Measurements from ENCODE around the gene RABGEF1.
"Not testable (repeated sequence)": the region's sequence is repeated elsewhere in the genome, so short reads cannot be mapped to it uniquely, and the experiment has no call there.

RABGEF1 gene

DNA sequence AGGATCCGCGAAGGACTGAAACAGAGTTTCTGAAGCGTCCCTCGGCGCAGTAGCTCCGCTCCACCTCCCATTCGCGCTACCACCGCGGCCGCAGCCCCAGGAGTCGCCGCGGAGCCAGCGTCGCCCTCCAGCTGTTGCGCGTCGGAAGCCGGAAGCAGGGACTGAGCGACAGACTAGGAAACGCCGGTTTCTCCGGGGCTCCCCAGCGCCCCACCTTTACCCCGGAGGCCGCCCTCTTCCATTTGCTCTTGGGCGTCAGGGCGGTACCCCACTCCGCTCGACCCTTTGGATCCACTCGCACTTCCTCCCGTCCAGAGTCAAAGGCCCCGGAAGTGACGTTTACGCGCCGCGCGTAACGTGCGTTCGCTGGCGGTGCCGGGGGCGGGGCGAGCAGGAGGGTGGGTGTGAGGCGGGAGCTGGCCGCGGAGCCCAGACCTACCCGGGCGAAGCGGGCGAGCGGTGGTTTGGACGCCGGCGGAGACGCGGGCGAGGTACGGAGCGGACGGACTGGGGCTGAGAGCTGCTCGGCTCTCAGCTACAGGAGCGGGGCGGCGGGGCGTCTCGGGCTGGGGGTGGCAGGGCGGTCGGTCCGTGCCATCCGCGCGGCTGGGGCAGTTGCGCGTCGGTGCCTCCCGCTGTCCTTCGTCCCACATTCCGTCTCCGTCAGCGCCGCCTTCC, at the start of gene RABGEF1:
RABGEF1 (plus strand) TSS at position 432 of the 678 bp plus-strand sequence. CDS start 31,167 bp downstream, outside the sequence.
- DNase-seq, result peak; percentile 75 to 99 (median 94)

DNA sequence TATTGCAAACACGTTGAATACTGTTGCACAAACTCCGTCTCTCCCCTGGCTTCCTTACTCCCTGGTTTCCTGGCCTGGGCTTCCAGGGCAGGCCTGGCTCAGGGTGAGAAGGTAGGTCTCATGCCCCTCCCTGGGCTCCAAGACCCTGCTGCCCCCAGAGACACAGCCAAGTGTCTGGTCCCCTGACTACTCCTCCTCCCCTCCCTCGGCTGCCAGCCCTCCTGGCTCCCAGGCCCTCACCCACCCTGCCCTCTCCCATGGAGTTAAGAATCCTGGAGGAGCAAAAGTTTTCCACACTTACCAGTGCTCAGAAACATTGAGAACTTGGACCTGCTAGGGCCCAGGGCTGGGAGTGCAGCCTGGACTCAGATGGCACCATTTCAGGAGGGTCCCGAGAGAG, 47.2 kb upstream of the RABGEF1 start:
- no peak for DNase-seq

DNA sequence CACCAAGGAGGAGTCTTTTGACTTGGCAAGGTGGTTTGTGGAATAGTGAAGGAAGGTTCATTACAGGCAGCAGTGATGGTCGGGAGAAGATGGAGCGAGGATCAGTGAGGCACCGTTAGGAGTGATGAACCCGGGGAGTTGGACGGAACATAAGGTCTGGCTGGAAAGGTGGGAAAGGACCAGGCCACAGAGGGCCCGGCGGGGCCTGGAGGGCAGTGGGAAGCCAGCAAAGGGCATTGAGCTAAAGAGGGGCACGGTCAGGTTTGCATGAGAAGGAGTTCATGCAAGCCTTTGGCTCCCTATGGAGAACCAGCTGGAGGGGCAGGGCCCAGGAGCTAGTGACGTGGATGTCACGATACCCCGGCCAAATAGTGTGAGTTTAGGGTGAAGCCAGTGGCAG, 46.2 kb upstream of the RABGEF1 start:
- no peak for DNase-seq

DNA sequence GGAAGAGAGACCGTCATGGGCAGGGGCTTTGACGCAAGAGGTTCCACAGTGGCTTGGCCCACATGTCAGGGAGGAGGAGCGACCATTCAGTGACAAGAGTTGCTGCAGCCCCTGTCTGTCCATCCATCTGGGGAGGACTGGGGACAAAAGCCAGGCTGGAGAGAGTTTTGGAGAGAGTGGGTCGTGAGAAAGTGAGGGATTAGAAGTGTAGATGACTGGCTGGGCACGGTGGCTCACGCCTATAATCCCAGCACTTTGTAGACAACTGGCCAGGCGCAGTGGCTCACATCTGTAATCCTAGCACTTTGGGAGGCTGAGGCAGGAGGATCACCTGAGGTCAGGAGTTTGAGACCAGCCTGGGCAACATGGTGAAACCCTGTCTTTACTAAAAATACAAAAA, 45.1 kb upstream of the RABGEF1 start:
- not testable (repeated sequence) for DNase-seq

DNA sequence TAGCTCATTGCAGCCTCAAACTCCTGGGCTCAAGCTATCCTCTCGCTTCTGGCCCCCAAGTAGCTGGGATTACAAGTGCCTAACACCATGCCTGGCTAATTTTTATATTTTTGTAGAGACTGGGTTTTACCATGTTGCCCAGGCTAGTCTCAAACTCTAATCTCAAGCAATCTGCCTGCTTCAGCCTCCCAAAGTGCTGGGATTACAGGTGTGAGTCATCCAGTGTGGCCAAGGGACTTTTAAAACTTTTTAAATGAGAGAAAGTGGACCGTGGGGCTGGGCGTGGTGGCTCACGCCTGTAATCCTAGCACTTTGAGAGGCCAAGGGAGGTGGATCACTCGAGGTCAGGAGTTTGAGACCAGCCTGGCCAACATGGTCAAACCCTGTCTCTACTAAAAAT, 44.4 kb upstream of the RABGEF1 start:
- DNase-seq, result not testable (repeated sequence)

DNA sequence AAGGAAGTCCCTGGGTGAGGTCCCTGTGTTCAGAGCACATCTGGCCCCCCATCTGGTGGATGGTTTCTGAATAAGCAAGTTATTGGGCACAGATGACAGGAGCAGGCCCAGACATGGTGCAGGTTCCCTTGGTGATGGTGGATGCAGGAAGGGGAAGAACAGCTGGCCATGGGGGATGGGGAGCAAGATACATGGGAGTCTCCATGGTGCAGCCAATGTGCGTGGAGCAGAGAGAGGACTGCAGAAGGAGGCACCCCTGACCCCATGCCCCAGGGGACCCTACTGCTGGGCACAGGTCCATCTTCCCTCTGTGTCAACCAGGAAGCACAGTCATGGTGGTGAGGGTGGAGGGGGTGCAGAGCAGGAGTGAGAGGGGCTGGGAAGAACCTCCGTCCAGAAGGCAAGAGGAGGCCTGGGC, 43.8 kb upstream of the RABGEF1 start:
- DNase-seq, result no peak

DNA sequence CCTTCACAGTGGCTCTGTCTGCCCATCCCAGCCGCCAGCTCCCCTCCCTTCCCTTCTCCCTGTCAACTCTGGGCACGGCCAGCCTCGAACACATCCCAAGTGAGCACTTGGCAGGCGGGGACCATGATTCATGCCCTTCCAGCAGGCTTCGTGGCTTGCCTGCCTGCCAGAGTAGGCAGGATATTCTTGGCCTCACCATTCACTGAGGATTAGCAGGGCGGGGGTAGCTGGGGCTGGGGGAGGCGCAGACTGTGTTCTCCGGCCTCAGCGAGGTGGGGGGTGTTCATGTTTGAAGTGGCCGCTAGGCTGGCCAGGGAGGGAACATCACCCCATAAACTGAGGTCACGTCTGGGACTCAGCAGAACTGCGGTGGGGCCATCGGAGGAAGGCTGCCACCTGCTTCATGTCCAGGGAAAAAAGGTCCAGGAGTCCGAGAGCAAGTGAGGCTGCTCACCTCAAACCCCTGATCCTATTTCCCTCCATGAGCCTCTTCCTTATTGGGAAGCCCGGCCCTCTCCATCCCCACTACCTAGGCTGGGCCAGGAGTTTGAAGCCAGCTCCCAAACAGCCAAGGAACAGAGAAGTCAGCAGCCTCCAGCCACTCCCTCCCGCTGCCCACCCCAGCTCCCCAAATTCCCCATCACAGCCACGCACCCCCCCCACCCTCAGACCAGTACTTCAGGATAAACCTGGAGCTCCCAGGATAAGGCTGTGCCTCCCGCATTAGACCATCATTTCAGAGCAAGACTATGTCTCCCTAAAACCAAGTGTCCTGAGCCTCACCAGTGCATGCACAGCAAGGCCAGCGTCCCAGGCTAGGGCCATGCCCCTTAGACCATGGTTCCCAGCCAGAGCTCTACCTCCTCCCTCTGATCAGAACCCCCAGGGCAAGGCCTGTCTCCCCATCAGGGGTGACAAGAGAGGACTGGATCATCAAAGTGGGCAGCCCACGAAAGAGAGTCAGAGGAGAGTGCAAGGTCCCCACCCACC, 42.8 kb upstream of the RABGEF1 start:
- peak in 55 of 58 donors; percentile 16 to 86 (median 70) for DNase-seq

DNA sequence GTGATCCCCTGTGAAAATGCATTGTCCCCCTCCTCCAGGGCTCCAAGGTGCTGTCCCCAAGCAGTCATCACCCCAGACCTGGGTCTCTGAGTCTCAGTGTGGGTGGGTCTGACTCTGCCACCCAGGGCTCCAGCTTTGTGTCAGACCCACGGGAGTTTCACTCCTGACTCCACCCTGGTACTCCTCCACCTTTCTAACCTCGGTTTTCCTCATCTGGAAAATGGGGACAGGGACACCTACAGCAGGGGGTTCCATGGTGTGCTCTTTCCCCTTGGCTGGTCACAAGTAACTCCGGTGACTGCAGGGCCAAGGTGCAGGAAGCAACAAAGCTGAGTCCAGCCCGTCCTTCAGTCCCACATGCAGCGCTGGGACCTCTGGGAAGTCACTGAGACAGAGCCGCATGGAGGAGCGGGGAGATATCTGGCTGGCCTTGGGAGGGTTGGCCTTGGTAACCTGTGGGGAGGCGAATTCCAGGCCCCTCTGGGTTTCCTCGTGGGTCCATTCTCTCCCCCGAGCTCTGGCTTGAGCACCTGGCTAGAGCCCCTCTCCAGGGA, 41.8 kb upstream of the RABGEF1 start:
- DNase-seq, result no peak

DNA sequence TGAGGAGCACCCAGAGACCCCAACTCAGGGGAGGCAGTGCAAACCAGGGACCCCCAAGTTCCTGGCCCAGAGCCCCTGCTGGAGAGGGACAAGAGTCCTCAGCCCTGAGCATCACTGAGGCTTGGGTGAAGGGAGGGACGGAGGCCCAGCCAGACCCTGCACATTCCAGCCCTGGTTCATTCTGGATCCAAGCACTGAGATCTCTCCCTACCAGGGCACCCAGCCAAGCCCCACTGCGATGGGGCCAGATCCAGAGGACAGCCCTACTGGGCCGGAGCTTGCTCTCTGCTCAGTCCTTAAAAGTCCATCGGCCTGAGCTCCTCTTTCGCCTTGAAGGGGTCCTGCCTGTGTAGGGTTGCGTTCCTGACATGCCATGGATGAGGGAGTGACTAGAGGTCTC, 40.5 kb upstream of the RABGEF1 start:
- DNase-seq, result peak in 25 of 58 donors; percentile 5 to 53 (median 24)

DNA sequence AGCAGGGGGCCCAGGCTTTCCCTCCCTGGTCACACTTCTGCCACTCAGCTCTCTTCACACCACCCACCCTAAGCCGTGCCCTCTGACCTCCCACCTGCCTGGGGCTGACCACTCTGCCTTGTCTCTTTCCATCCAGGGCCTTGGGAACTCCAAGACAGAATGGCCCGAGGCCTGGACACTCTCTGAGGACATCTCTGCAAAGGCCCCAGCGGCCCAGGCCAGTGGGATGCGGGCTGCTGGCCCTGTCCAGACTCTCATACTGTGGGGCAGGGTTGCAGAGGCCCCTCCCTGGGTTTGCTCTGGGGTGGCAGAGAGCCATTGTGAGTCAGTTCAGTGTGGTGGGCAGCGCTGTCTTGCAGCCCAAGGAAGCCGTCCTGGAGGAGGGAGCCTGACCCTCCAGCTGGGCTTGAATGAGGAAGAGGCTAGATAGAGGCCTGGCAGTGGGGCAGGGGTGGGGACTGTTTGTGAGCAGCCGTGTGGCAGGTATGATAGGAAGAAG, 39.9 kb upstream of the RABGEF1 start:
- DNase-seq, result no peak

DNA sequence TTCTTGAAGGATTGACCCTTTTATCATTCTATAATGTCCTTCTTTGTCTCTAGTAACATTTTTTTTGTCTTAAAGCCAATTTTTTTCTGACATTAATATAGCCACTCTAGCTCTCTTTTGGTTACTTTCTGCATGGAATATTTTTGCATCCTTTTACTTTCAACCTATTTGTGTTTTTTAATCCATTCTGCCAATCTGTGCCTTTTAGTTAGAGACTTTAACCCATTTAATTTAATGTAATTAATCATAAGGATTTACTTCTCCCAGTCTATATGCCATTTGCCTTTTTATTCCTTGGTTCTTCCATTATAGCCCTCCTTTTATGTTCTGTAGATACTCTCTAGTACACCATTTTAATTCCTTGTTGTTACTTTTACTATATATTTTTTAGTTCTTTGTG, 32.7 kb upstream of the RABGEF1 start:
- DNase-seq, result no peak

DNA sequence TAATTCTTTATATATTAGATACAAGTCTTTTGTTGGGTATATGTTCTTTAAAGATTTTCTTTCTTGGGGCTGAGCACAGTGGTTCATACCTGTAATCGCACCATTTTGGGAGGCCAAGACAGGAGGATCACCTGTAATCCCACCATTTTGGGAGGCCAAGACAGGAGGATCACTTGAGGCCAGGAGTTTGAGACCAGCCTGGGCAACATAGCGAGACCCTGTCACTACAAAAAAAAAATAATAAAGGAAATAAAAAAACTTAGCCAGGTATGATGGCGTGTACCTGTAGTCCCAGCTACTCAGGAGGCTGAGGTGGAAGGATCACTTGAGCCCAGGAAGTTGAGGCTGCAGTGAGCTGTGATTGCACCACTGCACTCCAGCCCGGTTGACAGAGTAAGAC, 29.8 kb upstream of the RABGEF1 start:
- DNase-seq, result not testable (repeated sequence)

DNA sequence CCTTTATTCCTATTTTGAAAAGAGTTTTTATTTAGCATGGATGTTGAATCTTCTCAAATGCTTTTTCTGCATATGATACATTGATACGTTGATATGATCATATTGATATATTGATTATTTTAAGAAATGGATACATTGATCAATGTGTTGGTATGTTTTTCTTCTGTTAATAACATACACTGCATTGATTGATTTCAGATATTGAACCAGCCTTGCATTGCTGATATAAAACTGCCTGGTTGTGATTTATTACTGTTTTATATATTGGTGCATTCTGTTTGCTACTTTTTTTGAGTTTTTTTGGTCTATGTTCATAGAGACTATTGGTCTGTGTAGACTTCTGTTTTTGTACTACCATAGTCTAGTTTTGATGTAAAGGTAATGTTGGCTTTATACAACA, 26.8 kb upstream of the RABGEF1 start:
- DNase-seq, result no peak

DNA sequence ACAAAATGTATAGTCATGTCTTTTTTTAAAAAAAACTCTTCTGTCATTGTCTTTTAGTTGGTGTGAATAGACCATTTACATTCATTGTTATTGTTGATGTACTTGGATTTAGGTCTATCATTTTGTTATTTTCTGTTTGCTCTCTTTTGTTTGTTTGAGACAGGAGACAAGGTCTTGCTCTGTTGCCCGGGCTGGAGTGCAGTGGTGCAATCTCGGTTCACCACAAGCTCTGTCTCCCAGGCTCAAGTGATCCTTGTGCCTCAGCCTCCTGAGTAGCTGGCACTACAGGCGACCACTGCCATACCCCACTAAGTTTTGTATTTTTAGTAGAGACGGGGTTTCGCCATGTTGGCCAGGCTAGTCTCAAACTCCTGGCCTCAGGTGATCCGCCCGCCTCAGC, 23.9 kb upstream of the RABGEF1 start:
- not testable (repeated sequence) for DNase-seq

DNA sequence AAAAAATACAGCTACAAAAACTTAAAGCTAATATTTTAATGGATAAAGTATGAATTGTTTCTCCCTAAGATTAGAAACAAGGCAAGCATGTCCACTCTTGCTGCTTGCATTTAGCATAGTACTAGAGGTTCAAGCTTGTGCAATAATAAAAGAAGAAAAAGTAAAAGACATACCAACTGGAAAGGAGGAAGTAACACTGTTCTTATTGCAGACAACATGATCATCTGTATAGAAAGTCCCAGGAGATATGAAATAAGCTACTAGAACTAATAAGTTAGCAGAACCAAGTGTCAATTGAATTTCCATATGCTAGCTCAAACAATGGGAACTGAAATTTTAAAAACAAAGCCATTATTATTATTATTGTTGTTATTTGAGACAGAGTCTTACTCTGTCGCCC, 20.0 kb upstream of the RABGEF1 start:
- no peak for DNase-seq

DNA sequence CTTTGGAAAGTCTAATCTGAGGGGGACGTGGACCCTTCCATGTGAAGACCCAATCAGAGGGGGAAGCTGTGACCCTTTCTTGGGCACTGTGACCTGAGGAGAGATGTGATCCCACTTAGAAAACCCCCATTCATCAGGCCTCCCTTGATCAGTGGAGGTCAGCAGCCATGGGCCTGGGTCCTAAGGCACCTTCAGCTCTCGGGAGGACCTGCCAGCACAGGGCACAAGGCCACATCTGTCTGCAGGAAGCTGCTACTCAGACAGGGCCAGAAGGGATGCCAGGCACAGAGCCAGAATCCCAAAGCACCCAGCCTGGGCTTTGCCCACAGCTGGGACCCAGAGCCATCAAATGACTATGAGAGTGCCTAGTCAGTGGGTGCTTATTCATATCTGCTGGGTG, 14.7 kb upstream of the RABGEF1 start:
- DNase-seq, result no peak

DNA sequence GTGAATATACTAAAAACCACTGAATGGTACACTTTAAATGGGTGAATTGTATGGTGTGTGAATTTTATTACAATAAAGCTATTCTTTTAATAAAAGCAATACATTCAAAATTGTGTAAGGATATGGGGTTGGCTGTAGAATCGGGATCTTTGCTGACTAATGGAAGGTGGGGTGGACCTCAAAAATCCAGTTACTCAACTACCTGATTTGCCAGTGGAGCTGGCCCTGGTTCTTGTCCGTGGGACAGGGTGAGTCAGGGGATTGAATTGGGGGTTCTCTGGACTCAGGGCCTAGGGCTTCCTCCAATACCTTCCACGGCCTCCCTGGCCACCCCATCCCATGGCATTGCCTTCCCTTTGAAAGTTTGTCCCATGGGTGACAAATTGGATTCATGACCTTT, 13.5 kb upstream of the RABGEF1 start:
- DNase-seq, result no peak

DNA sequence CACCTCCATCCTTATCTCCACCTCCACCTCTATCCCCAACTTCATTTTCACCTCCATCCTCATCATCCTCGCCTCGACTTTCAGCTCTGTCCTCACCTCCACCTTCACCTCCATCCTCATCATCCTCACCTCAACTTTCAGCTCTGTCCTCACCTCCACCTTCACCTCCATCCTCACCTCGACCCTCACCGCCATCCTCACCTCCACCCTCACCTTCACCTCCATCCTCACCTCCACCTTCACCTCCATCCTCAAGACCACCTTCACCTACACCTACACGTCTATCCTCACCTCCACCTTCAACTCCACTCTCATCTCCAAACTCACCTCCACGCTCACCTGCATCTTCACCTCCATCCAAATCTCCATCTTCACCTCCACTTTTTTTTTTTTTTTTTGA, 12.0 kb upstream of the RABGEF1 start:
- no peak for DNase-seq

DNA sequence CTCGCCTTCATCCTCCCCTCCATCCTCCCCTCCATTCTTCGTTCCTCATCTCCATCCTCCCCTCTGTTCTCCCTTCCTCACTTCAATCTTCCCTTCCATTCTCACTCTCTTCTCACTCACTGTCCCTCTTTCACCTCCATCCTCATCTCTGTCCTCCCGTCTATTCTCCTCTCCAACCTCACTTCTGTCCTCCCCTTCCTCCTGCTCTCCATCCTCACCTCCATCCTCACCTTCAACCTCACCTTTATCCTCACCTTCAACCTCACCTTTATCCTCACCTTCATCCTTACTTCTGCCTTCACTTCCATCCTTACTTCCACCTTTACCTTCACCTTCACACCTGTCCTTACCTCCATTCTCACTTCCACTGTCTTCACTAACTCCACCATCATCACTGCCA, 11.3 kb upstream of the RABGEF1 start:
- DNase-seq, result no peak

DNA sequence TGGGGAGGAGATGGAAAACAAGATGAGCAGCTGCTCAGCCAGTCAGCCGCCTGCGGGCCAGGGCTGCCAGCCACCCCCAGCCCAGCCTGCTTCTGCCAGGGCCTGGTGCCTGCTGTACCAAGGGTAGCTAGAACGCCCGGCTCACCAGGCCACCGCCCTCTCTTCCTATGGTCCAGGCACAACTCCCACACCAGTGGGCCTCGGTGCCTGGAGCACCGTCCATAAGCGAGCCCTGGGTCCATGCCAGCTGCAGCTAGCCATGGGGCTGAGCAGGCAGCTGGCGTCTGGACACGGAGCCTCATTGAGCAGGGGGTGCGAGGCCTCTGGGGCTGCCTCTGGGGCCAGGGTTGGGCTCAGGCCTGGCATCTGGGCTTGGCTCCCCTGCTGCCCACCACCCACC, 8.5 kb upstream of the RABGEF1 start:
- DNase-seq, result peak in 5 of 58 donors; percentile 2 to 43 (median 9)

DNA sequence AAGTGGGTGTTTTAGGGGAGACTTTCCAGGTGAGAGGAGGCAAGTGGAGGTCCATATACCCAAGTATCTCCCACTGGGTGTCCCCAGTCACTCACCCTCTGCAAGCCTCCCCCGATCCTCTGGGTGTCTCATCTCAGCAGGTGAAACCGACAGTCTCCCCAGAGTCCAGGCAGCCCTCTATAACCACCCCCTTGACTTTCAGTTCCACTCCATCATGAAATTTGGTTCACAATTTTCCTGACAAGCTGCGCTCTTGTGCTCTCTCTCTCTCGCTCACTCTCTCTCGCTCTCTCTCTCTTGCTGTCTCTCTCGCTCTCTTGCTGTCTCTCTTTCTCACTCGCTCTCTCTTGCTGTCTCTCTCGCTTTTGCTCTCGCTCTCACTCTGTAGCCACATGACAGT, 8.1 kb upstream of the RABGEF1 start:
- no peak for DNase-seq

DNA sequence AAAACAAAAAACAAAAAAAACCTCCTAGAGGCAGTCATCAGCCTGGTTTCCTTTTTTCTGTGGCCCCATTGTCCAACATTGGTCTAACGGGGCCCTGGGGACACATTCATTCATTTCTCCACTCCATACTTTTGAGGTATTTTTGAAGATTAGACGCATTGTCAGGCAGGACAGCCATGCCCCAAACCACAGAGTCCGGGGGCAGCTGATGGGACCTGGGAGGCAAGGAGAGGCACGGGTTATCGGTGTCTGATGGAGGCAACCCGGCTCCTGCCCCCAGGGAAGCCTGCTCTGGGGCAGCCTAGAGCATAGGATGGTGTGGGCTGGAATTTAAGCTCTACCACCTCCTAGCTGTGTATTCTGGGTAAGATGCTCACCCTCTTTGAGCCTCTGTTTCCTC, 6.5 kb upstream of the RABGEF1 start:
- DNase-seq, result no peak
